Parathyroid adenoma (tissue), 2 donors: ENCODE results near the gene ACSL4.

Source experiments
- H2AFZ ChIP-seq: fragments of 300-600 bp; sonication (generic); one replicate; pipeline ENCODE4 v1.7.0; 2017; ENCODE audit warnings: antibody characterized with exemption, mild to moderate bottlenecking
- H3K27ac ChIP-seq: fragments of 300-600 bp; sonication (generic); one replicate; pipeline ENCODE4 v1.7.0; 2017
- H3K27me3 ChIP-seq: fragments of 300-600 bp; sonication (generic); one replicate; pipeline ENCODE4 v1.7.0; 2017; ENCODE audit warnings: low read length; ENCODE audit not compliant: control insufficient read depth, insufficient read depth
- H3K36me3 ChIP-seq: fragments of 300-600 bp; sonication (generic); one replicate; pipeline ENCODE4 v1.7.0; 2017; ENCODE audit warnings: low read length; ENCODE audit not compliant: control insufficient read depth, insufficient read depth
- H3K4me1 ChIP-seq: fragments of 300-600 bp; sonication (generic); one replicate; pipeline ENCODE4 v1.7.0; 2017; ENCODE audit warnings: control low read depth
- H3K4me2 ChIP-seq: fragments of 300-600 bp; sonication (generic); one replicate; pipeline ENCODE4 v1.7.0; 2017; ENCODE audit warnings: low read length
- H3K4me3 ChIP-seq: fragments of 300-600 bp; sonication (generic); one replicate; pipeline ENCODE4 v1.7.0; 2017; ENCODE audit warnings: low read depth, low read length
- H3K79me2 ChIP-seq: fragments of 300-600 bp; sonication (generic); one replicate; pipeline ENCODE4 v1.7.0; 2017; ENCODE audit warnings: control low read depth
- H3K9ac ChIP-seq: fragments of 300-600 bp; sonication (generic); one replicate; pipeline ENCODE4 v1.7.0; 2017; ENCODE audit warnings: mild to moderate bottlenecking
- H3K9me3 ChIP-seq: fragments of 300-600 bp; sonication (generic); one replicate; pipeline ENCODE4 v1.7.0; 2017; ENCODE audit warnings: low read length; ENCODE audit not compliant: control insufficient read depth
- TF ChIP-seq, protein P1 (sequence below): fragments of 300-600 bp; sonication (generic); IDR thresholded peaks from one replicate; pipeline ENCODE4 v1.7.0; 2017; ENCODE audit warnings: antibody characterized with exemption, mild to moderate bottlenecking
- donor health status: primary hyperparathyroidism.

Gene ACSL4

DNA sequence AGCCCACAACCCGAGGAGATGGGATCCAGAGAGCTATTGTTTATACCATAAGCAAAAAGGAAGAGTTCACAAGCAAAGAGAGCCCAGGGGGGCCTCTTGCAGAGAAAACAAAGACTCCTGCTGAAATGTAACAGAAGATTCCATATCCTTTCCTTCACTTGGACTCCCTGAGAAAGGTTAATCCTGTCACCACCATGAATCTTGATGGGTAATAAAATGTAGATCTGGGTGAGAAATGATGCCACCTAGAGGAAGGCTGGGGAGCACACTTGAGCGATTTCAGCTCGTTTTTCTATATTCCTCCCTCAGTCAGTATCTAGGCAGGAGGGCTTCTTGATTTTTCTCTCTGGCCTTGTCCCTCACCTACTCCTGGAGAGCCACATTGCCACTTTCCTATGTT is 97.9 kb downstream of the ACSL4 start:
- no peak overlapping the region for H3K9ac ChIP-seq
- no peaks in the 10 kb centered on the region for H3K4me1 ChIP-seq
- no peaks in the 10 kb centered on the region for H3K9me3 ChIP-seq
- TF ChIP-seq, protein P1, sequence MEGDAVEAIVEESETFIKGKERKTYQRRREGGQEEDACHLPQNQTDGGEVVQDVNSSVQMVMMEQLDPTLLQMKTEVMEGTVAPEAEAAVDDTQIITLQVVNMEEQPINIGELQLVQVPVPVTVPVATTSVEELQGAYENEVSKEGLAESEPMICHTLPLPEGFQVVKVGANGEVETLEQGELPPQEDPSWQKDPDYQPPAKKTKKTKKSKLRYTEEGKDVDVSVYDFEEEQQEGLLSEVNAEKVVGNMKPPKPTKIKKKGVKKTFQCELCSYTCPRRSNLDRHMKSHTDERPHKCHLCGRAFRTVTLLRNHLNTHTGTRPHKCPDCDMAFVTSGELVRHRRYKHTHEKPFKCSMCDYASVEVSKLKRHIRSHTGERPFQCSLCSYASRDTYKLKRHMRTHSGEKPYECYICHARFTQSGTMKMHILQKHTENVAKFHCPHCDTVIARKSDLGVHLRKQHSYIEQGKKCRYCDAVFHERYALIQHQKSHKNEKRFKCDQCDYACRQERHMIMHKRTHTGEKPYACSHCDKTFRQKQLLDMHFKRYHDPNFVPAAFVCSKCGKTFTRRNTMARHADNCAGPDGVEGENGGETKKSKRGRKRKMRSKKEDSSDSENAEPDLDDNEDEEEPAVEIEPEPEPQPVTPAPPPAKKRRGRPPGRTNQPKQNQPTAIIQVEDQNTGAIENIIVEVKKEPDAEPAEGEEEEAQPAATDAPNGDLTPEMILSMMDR: no peak
- H3K4me2 ChIP-seq: no peak overlapping the region
- no peaks in the 10 kb centered on the region for H3K79me2 ChIP-seq
- H3K36me3 ChIP-seq: no peaks in the 10 kb centered on the region
- no peaks in the 10 kb centered on the region for H3K27me3 ChIP-seq
- H3K27ac ChIP-seq: no peak overlapping the region
- no peak overlapping the region for H3K4me3 ChIP-seq
- no peak overlapping the region for H2AFZ ChIP-seq

DNA sequence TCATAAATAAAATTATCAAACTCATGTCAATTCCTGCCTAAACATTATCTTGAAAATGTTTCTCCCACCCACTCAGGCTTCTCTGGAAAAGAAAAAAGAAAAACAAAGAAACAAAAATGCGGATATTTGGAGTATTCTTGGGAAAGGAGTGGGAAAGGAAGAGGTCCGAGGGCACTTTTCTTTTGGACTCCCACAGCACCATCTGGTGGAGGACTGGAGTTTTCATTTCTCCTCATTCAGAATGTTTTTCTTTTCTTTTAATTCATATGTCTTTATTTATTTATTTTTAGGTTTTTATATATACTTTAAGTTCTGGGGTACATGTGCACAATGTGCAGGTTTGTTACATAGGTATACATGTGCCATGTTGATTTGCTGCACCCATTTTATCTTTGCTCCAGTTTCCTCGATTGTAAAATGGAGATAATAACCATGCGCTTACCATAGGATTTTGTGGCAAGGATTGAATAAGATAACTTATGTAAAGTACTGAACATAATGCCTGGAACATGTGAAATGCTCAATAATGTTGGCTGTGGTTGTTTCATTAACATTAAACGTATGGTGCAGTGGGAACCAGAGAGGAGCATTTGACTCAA is 100.1 kb downstream of the ACSL4 start:
- Histone ChIP-seq H3K36me3 (no peaks in the 10 kb centered on the region), H3K4me1 (no peaks in the 10 kb centered on the region), H3K9ac (no peak overlapping the region), H3K9me3 (no peaks in the 10 kb centered on the region), H3K4me2 (no peak overlapping the region), H3K27me3 (no peaks in the 10 kb centered on the region), H3K79me2 (no peaks in the 10 kb centered on the region), H2AFZ (no peak overlapping the region), H3K27ac (no peak overlapping the region), H3K4me3 (no peak overlapping the region)
- TF ChIP-seq, protein P1: no peak

DNA sequence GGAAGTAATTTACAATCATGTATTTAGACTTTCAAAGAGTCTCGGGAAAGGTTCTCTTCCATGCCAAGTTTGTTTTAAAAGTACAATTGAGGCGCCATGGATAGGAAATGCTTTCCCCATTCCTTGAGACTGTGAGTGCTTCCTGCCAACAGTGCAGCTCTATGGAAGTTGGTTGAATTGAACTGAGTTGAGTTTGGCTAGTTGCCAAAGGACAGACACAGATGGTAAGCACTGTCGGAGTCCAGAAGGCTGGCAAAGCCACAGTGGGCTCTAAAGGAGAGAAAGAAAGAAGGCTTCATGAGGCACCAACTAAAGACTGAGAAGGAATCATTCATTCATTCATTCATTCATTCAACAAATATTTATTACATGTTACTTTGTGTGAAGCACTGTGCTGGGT is 103.7 kb downstream of the ACSL4 start:
- Histone ChIP-seq H2AFZ (no peak overlapping the region), H3K4me2 (no peak overlapping the region), H3K36me3 (no peaks in the 10 kb centered on the region), H3K79me2 (no peaks in the 10 kb centered on the region), H3K9ac (no peak overlapping the region), H3K9me3 (no peaks in the 10 kb centered on the region), H3K4me1 (no peaks in the 10 kb centered on the region), H3K27me3 (no peaks in the 10 kb centered on the region), H3K4me3 (no peak overlapping the region), H3K27ac (no peak overlapping the region)
- TF ChIP-seq, protein P1: no peak

DNA sequence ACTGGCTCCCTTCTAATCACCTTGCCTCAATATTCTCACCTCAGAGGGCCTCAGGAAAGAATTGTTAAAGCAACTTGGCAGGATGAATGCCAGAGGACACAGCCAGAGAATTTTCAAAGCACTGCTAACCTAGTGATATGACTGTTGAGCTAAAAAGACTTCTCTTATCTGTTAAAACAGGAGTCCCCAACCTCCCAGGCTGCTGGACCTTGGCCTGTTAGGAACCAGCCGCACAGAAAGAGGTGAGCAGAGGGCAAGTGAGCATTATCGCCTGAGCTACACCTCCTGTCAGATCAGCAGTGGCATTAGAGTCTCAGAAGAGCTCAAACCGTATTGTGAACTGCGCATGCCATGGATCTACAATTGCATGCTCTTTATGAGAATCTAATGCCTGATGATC is 106.4 kb downstream of the ACSL4 start:
- no peaks in the 10 kb centered on the region for H3K79me2 ChIP-seq
- H2AFZ ChIP-seq: no peak overlapping the region
- TF ChIP-seq, protein P1: no peak
- H3K9me3 ChIP-seq: no peaks in the 10 kb centered on the region
- H3K27ac ChIP-seq: no peak overlapping the region
- no peak overlapping the region for H3K4me3 ChIP-seq
- H3K4me2 ChIP-seq: no peak overlapping the region
- H3K27me3 ChIP-seq: no peaks in the 10 kb centered on the region
- no peaks in the 10 kb centered on the region for H3K4me1 ChIP-seq
- H3K36me3 ChIP-seq: no peaks in the 10 kb centered on the region
- no peak overlapping the region for H3K9ac ChIP-seq
